ENCODE measurements around the gene CCDC27.

CCDC27 gene

GRCh38 chr1:3773572-3774275 is 21.5 kb downstream of the CCDC27 start:
- TF ChIP-seq, protein P1, sequence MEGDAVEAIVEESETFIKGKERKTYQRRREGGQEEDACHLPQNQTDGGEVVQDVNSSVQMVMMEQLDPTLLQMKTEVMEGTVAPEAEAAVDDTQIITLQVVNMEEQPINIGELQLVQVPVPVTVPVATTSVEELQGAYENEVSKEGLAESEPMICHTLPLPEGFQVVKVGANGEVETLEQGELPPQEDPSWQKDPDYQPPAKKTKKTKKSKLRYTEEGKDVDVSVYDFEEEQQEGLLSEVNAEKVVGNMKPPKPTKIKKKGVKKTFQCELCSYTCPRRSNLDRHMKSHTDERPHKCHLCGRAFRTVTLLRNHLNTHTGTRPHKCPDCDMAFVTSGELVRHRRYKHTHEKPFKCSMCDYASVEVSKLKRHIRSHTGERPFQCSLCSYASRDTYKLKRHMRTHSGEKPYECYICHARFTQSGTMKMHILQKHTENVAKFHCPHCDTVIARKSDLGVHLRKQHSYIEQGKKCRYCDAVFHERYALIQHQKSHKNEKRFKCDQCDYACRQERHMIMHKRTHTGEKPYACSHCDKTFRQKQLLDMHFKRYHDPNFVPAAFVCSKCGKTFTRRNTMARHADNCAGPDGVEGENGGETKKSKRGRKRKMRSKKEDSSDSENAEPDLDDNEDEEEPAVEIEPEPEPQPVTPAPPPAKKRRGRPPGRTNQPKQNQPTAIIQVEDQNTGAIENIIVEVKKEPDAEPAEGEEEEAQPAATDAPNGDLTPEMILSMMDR (IDR thresholded peaks at IDR 0.05), result no peak
- no peak for TF ChIP-seq ZFX (IDR thresholded peaks at IDR 0.05; ENCODE audit: borderline replicate concordance)
- H3K27ac ChIP-seq, result no peak overlapping the region

GRCh38 chr1:3774276-3774945 is 22.2 kb downstream of the CCDC27 start:
- TF ChIP-seq, protein P1 (IDR thresholded peaks at IDR 0.05), result no peak
- TF ChIP-seq ZFX (IDR thresholded peaks at IDR 0.05; ENCODE audit: borderline replicate concordance), result no peak

GRCh38 chr1:3774946-3775489 is 22.8 kb downstream of the CCDC27 start:
- TF ChIP-seq, protein P1 (IDR thresholded peaks at IDR 0.05), result no peak
- no peak for TF ChIP-seq ZFX (IDR thresholded peaks at IDR 0.05; ENCODE audit: borderline replicate concordance)
- no peak overlapping the region for H3K27ac ChIP-seq

More at GRCh38 chr1:3774276-3774945, 22.2 kb downstream of the CCDC27 start:
- no peak overlapping the region for H3K27ac ChIP-seq

- TF ChIP-seq ZFX (IDR thresholded peaks at IDR 0.05; ENCODE audit: borderline replicate concordance), result no peak
- TF ChIP-seq, protein P1 (IDR thresholded peaks at IDR 0.05), result peak; percentile 79
- no peak overlapping the region for H3K27ac ChIP-seq
These were observed 23.4 kb downstream of the CCDC27 start for GRCh38 chr1:3775490-3776230.

DNA sequence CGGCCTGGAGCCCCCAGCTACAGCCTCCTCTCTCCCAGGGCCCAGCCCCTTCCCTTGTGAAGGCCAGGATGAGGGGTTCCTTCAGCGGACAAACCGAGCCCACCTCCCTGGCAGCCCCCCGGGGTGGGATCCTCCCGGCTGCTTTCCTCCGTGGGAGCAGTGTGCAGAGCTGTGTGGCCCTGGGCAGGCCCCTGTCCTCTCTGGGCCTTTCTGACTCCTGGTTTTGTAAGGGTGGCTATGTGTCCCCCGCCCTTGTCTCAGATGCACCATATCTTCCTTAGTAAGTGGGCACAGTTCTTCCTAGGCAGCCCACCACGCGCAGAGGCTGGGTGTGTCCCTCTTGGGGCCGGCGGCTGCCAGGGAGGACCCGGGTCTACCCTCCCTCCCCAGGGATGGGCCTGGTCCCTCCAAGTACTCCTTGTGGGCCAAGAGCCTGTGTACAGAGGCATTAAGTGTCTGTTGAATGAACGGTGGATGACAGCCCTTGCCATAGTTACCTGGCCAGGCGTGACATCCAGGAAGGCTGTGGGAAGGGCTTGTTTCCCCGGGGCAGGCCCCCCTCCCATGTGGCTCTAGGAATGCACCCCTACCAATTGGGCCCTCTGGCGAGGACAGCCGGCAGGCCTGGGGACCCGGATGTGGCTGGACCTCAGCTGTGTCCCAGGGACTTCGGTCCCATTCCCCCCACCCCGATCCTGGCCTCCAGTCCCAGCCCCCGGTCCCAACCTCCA is 24.1 kb downstream of the CCDC27 start:
- TF ChIP-seq ZFX (IDR thresholded peaks at IDR 0.05; ENCODE audit: borderline replicate concordance), result no peak
- TF ChIP-seq, protein P1 (IDR thresholded peaks at IDR 0.05), result peak; percentile 31
- no peak overlapping the region for H3K27ac ChIP-seq

GRCh38 chr1:3777078-3777547 is 24.9 kb downstream of the CCDC27 start:
- TF ChIP-seq, protein P1 (IDR thresholded peaks at IDR 0.05), result no peak
- TF ChIP-seq ZFX (IDR thresholded peaks at IDR 0.05; ENCODE audit: borderline replicate concordance), result no peak
- H3K27ac ChIP-seq, result no peak overlapping the region

Data from 22Rv1 (cell line).